Measurements from ENCODE around the gene KSR1.

The KSR1 gene

GRCh38 chr17:27558341-27558740 lies 102.1 kb downstream of the KSR1 start:
- no peak for DNase-seq

DNA sequence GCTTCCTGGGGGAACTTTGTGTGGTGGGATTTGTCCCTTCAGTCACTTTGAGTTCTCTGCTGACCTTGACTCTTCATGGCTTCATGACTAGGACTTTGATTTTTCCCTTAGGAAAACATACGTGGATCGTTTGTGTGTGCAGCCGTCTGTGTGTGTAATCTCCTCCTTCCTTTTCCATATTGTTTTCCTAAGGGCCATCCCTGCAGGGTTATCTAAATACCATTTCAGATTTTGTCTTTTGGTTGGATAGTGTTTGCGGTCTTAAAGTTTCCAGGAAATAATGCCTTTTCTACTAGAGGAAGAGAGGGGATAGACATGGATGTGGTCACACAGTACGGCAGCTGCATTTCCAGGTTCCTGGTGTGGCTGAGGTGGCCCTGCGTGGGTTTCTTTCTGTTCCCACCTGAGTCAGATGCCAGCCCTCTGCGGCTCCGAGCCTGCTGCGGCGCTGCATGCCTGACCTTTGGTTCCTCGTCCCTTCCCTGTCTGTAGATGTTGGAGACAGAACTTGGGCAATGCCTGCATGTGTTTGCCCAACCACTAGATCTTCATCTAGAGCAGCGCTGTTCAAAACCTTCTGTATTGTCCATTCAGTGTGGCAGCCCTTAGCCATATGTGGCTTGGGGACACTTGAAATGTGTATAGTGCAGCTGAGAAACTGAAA lies 102.7 kb downstream of the KSR1 start:
- no peak for DNase-seq

DNA sequence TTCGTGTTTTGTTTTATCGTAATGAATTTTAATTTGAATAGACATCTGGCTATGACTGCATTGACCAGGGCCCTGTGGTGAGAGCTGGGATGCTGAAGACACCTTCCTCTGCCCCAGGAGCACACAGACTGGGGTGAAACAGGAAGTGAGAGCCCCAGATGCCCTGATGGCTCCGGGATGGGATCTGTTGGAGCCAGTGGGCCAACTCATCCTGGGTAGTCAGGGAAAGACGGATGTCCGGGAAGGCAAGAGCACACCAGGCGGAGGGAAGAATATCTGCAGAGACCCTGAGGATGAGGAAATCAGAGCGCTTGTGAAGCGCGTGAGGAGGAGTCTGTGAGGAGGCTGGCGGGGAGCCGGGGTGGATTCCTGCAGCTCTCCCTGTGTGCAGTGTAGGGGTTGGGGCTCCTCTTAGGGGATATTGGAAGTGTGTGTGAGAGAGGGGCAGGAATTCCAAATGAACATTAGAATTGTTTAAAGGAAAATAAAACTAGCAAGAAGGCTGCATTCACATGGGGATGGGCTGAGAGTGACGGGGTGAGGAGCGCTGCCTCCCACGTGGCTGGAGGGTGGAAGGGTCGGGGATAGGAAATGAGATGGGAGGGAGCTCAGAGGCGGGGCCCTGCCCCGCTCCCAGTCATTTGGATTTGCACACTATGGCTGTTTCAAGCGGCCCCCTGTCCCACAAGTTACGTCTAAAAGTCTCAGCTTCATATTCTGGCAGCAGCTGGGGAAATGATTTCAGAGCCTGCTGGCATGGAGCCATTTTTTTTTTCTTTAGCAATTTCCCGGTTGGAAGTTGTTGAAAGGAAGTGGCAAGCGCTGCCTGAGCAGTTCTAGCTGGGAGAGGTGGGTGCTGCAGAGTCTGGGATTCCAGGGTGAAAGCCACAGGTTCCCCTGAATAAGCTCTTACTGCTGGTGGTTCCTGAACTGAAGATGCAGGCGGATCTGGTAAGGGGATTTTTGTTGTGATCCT lies 103.5 kb downstream of the KSR1 start:
- no peak for DNase-seq

DNA sequence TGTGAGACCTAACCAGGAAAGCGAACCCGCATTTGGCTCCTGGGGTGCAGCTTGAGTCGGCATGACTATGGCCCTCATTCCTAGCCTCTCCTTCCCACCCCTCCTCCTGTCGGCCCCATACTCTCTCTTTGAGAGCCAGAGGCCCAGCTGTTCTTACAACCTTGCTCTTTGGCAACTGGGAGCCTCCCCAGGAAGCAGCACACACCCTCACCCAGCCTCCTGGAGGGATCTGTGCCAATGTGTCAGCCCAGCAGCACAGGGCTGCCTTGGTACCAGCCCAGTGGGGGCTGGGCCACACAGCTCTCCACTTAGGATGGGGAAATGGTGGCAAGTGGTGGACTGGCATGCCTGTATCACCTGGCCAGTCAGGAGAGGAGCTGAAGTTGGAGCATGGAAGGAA lies 104.4 kb downstream of the KSR1 start:
- DNase-seq, result no peak

- DNase-seq, result no peak
Observed at GRCh38 chr17:27562777-27563455, 106.7 kb downstream of the KSR1 start.

- no peak for DNase-seq
Observed at GRCh38 chr17:27563532-27563931, 107.3 kb downstream of the KSR1 start.

DNA sequence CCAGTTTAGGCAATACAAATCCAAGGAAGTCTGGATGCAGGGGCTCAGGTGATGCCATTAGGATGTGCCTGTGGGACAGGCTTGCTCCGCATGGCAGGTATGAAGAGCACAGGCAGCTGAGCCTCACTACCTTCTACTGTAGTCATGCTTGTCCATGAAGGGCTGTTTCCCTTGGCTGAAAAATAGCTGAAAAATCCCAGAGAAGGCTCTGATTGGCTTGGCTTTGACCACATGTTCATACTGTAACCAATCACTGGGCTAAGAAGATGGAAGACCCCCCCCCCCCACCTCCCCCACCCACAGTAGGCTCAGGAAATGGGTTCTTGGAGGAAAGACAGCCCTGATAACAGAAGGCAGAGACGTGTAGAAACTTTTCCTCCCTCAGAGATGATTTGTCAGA lies 108.2 kb downstream of the KSR1 start:
- DNase-seq, result no peak

- peak; percentile 57 to 71 for DNase-seq
Observed at GRCh38 chr17:27565874-27566670, 109.8 kb downstream of the KSR1 start.

GRCh38 chr17:27566671-27567562 lies 110.7 kb downstream of the KSR1 start:
- no peak for DNase-seq

- no peak for DNase-seq
Observed at GRCh38 chr17:27567563-27567859, 111.3 kb downstream of the KSR1 start.

DNA sequence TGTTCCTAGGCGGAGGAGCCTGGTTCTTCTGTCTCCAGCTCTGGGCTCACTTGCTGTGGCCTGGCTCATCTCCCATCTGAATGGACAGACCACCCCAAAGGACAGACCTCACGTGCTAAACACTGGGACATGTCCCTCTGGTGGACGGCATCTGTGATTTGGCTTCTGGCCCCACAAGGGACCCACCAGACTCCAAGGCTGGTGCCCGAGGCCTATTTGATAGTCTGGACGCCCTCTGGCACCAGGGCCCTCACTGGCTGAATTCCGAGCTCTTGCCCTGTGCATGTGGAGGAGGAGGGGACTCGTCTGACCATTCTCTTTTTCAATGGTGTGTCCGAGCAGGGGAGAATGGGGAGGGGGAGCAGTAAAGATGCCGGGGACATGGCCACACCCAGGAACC lies 112.0 kb downstream of the KSR1 start:
- no peak for DNase-seq

DNA sequence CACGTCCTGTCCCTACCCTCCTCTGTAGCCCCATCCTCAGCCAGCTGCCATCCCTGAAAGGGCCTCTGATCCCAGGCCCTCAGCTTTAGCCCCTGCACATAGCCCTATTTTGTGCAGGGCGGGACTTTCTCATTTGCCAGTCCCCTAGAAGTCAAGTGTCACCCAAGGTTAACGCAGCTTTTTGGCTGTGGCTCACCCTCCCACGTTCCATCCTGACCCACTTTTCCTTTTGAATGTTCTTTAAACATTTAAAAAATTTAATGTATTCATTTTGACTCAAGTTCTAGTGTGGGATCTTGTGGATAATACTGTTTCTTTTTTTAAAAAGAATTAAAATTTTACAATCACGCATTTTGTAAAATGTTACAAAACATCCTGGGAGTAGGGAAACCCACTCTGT lies 112.6 kb downstream of the KSR1 start:
- no peak for DNase-seq

GRCh38 chr17:27569257-27569722 lies 113.0 kb downstream of the KSR1 start:
- peak; percentile 64 to 75 for DNase-seq

- no peak for DNase-seq
Observed at GRCh38 chr17:27569884-27570577, 113.8 kb downstream of the KSR1 start.

- DNase-seq, result no peak
Observed at GRCh38 chr17:27570578-27570914, 114.3 kb downstream of the KSR1 start.

- no peak for DNase-seq
Observed at GRCh38 chr17:27571563-27572352, 115.5 kb downstream of the KSR1 start.

GRCh38 chr17:27572665-27573064 lies 116.4 kb downstream of the KSR1 start:
- peak; percentile 68 to 76 for DNase-seq

DNA sequence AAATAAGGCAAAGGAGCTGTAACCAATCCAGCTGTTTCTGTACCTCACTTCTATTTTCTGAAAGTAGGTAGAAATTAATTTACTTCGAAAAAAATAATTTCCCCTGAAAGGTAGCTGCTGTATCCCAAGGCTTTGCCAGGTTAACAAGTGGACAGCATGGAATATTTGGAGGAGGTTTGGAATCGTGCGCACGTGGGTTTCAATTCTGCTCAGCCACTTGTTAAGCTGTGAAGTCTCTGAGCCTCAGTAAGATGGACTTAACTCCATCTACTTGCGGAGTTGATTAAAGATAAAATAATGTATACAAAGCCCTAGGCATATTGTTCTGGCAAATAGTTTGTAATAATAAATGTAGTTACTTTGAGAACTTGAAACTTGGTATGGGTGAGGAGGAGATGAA lies 117.3 kb downstream of the KSR1 start:
- no peak for DNase-seq

- no peak for DNase-seq
Observed at GRCh38 chr17:27573971-27574525, 117.8 kb downstream of the KSR1 start.

Measured in activated CD4-positive, alpha-beta T cell treated with anti-CD3 and anti-CD28 coated beads, Interleukin-2, amount 50 U/mL, for 48 hours (primary cell).